Measurements from ENCODE around the gene COMMD6.
"Not testable (repeated sequence)": the region's sequence is repeated elsewhere in the genome, so short reads cannot be mapped to it uniquely, and the experiment has no call there.

The COMMD6 gene

DNA sequence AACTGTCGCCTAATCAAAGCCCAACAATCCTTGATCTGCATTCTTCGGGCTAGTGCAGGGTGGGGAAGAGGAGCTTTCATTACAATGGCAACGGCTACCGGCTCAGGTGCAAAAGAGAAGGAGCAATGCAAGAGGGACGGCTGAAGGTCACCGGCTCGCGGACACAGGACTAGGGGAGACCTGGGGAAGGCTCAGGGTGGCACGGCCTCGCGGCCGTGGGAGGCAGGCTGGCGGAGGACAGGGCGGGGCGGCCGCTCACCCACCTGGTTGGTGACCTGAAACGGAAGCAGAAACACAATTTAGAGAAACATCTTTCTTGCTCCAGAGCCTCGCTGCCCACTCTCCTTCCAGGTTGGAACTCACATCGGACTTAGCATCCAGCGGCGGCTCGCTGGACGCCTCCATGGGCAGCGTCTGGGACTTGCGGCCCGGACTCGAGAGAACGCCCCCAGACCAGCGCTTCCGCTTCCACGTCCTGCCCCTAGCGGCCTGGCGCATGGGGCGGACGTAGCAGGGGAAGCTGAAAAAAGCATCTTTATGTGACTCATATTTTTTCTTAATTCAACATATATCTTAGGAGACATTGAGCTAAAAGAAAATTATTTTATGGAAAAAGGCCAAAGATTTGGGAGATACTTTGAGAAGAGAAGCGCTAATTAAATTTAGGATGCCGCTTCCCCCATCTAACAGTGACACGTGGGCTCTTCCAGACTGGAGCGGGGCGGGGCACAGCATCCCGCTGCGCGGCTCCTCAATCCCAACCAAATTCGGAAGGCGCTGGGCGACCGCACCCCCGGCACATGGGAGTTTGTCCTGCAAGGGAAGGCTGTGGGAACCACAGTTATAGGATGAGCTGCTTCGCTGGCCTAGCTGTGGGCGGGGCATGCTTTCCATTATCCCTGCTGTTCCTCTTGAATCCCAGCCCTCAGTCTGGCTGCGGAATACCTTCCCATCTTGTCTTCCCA, at the start of gene COMMD6:
TSS of gene COMMD6 (minus strand) at position 441 of the 965 bp plus-strand sequence. CDS start at position 405, 36 bp downstream.
- DNase-seq (ENCODE audit: low spot score) = peak; percentile 81

DNA sequence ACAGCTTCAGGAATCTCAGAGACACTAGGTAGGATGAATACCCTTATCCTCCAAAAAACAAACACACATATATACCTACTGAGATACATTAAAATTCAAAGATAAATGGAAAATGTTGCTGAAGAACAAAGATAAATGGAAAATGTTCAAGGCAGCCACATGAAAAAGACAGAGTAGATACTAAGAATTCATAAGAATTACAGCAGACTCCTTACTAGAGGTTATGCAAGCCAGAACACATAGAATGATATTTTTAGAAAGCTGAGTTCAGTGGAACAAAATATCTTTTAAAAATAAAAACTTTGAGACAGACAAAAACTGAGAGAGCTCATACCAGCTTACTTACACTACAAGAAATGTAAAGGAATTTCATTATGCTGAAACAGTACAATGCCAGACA, 47.5 kb upstream of the COMMD6 start:
- no peak for DNase-seq (ENCODE audit: low spot score)

DNA sequence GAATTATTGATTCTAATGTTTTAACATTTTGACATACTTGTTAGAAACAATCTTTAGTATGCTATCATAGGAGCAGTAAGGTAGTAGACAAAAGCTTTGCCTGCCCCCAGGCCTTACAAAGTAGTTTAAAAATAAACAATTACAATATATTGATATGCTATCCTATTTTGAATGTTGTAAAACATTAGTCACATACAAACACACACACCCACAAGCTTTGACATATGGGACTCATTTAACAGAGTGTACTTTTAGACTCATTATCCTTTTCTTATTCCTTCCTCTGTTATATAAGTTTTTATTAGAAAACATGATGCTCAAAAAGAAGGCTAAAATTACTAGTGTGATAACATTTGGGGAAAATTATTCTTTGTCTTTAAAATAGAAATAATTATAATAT, 45.5 kb upstream of the COMMD6 start:
- no peak for DNase-seq (ENCODE audit: low spot score)

DNA sequence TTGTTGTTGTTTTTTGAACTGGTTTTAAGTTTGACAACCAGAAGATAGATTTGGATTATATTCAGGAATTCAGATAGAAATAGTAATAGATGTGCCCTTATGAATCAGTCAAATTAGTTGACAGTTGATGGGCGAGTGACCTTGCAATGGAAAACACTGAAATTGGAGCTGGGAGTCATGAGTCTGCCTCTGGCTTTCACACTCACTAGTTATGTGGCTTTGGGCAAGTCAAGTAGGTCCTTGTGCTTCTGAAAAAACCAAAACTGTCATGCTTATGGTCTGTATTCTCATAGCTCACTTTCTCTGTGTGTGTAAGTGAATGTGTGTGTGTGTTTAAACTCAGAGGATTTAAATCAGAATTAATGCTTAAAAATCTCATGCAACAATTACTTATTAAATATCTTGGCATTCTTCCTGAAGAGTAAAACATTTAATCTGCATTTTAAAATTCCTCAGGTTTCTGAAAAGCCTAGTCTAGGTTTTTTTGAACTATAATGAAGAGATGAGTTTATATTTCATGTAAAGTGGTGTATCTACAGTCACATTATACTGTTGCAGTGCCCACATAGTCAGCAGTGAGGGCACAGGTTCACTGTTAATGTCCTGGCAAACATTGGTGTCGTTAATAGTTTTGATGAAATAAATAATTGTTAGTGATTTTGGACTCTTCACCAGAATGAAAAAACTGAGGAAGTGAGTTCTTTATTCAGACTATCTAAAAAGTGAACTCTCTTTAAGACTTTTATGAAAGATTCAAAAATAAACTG, 44.4 kb upstream of the COMMD6 start:
- DNase-seq (ENCODE audit: low spot score) = no peak

DNA sequence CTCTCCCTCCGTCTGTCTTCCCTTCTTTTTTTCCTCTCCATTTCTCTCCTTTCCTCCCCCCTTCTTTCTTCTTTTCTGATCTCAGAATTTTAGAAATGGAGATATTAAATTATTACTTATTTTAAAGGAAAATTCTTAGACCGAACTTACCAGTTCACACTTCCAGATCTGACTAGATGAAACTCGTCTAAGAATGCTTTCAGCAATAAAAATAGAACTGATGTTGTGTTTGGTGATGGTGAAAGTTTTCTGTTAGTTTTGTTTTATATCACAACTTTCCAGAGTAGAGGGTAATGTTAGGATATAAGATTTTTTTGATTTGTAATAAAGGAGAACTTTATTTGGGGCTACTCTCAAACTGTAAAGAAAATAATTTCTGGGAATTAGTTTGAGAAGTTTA, 41.9 kb upstream of the COMMD6 start:
- no peak for DNase-seq (ENCODE audit: low spot score)

DNA sequence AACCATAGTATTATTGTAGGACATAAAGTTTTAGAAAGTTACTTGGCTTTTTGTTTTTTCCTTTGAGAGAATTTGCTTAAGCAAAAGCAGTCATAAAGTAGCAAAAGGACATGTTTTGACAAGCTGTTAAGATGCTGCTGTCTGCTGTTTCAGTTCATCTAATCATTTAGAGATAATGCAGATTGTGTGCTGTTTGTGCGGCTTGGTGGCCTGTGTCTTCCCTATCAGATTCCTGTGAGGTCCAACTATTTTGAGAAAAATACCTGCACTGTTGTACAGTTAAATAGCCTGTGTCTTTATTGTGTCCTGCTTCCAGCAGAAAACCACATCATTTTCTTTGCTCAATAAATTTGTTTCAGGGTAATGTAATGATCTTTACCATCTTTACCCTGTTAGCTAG, 31.9 kb upstream of the COMMD6 start:
- DNase-seq (ENCODE audit: low spot score) = no peak

DNA sequence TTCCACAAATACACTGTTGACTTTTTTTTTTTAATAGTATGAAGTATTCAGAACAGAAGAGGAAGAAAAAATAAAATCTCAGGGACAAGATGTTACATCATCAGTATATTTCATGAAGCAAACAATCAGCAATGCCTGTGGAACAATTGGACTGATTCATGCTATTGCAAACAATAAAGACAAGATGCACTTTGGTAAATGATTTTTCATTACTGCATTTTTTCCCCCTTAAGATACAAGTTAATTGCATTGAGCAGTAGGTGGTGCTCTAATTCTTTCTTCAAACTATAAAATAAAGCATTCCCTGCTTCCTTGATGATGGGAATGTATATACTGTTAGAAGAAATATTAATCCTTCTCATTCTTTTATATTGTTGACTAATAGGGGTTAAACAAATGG, 29.0 kb upstream of the COMMD6 start:
- no peak for DNase-seq (ENCODE audit: low spot score)

DNA sequence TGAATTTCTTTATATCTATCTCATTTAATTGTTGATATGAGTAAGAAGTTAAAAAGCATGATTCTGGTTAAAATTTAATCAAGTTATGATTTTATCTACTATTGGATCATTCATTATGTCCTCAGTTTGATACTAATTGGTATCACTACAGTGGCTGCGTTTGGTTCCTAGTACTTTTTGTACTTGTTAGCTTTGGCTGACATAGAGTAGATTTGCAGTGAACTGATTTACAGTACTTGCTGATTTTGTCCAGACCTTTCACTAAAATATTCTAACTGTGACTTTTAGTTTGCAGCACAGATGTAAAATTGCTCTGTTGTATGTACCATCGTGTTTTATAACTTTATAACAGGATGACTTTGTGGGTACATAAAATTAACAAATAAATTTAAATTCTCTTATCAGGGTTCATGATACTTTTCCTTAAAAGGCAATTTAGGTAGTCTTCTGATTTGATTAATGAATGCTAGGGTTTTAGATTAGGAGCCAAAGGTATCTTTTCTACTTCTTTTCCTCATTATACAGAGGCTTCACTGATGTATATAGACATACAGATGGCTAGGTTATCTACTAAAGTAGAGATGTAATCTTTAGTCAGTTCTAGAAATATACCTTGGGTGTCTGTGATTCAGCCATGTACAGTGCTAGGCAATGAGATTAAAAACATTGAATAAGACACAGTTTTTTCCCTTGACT, 20.7 kb upstream of the COMMD6 start:
- no peak for DNase-seq (ENCODE audit: low spot score)

DNA sequence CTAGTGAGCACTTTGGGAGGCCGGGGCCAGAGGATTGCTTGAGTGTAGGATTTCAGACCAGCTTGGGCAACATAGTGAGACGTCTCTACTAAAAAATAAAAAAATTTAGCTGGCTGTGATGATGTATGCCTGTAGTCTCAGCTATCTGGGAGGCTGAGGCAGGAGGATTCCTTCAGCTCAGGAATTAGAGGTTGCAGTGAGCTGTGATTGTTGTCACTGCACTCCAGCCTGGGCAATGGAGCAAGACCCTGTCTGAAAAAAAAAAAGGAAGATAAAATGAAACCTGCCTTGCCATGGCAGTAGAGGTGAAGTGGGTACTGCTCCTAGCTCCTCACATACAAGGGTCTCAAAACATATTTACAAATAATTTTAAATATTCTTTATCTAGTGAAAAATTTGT, 19.3 kb upstream of the COMMD6 start:
- no peak for DNase-seq (ENCODE audit: low spot score)

DNA sequence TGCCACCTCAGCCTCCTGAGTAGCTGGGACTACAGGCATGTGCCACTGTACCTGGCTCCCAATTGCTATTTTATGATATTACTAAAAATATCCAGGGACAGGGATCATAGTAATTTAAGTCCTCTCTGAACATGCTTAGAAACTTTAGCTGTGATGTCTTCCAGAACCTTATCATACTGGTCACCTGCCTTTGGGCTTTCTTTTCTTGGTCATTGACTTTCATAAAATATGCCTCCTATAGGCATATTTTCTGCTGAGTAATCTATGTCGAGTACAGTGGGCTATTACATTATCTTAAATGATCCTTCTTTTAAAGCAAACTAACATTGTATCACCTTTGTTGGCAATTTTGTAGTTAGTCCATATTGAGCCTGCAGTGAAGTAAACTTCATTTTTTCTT, 18.2 kb upstream of the COMMD6 start:
- DNase-seq (ENCODE audit: low spot score) = no peak

DNA sequence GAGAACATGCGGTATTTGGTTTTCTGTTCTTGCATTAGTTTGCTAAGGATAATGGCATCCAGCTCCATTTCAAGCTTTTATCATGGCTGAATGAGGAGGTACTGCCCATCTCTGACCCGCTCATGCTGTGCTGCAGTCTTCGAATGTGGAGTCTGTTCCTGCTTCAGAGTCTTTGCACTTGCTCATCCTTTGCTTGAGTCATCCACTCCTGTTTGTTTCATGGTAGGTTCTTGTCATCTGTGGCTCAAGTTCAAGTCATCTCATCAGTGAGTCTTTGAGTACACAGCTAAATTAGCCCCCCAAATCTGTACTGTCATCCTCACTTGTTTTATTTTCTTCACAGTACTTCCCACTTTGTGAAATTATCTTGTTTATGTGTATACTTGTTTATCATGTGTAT, 17.3 kb upstream of the COMMD6 start:
- no peak for DNase-seq (ENCODE audit: low spot score)

DNA sequence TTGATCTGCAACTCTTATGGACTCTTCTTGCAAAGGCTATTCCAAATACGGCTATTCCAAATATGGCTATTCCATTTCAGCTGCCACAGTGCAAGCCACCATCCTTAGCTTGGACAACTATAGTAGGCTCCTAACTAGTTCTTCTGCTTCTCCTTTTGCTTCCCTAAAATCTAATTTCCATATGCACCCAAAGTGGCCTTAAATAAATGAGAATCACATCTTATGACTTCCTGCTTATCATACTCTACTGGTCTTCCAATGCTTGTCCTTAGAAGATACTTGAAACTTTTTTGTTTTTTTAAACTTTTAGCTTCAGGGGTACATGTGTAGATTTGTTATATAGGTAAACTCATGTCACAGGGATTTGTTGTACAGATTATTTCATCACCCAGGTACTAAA, 16.8 kb upstream of the COMMD6 start:
- DNase-seq (ENCODE audit: low spot score) = no peak

DNA sequence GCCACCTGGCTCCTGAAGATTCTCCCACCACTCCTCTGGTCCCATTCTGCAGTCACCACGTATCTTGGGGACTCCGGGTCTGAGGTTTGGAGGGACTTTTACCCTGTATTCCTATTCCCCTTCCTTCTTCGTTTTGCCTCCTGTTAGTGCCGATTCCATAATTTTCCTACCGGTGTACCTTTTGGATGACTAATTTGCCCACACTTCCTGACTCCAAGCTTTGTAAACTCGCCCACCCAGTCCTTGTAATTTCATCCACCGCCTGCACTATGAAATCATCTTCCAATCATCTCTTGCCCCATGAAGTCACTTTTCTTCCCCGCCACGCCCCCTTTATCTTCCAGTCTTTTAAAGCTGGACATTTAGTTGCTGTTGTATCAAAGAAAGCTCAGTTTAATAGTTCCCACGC, 12.5 kb upstream of the COMMD6 start:
- DNase-seq (ENCODE audit: low spot score) = peak; percentile 29

DNA sequence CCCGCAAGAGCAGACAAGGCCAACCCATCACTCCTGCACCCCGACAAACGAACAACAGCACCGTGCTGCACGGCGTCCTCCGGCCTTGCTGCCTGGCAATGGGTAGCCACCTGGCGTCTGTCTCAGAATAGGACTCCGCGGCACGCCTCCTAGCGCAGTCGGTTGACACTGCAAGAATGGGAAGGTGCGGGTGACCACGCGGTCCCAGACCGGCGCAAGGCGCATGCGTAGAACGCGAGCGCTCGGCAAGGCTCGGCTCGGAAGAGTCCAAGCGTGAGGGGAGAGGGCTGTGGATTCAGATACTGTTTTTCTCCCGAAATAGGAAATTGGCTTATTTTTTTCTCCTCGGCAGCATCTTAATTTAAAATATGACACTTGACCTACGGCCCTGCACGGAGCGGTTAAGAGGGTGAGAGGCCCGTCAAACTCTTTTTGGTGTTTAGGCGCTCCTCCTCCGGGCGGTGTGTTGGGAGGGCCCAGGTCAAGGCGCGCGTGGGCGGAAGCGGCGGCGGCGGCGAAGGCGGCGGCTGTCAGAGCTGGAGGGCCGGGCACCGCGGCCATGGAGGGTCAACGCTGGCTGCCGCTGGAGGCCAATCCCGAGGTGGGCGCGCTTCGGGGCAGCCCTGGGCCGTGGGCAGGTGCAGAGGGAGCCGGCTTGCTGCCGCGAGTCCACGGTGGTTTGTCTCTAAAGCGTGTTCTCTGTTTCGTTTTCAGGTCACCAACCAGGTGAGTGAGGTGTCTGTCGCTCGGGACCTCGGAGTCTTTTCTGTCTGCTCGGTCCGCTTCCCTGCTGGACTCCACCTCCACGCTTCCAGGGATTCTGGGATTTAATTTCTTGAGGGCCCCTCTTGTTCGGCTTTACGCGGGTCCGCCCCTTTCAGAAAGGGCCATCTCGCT, 11.9 kb upstream of the COMMD6 start, which contains the start of gene UCHL3:
TSS of gene UCHL3 (plus strand) at position 530 of the 897 bp plus-strand sequence. CDS start at position 560, 30 bp downstream.
- DNase-seq (ENCODE audit: low spot score) = peak; percentile 98

DNA sequence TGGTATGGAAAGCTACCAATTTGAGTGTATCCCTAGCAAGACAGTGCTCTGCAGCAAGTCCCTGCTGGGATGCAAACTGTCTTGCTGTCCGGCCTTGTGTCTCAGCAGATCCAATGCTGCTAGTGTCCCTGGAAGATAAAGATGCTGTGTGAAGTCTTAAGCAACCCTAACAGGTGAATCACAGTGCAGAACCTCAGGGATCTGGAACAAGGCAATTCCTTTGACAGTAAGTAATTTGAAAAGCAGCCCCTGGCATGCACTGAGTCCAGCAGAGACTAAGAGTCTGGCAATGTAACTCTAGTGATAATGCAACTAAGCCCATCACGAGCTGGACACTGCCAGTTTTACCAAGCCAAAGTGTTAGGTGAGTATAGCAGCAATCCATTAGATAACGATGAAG, 10.3 kb upstream of the COMMD6 start:
- no peak for DNase-seq (ENCODE audit: low spot score)

DNA sequence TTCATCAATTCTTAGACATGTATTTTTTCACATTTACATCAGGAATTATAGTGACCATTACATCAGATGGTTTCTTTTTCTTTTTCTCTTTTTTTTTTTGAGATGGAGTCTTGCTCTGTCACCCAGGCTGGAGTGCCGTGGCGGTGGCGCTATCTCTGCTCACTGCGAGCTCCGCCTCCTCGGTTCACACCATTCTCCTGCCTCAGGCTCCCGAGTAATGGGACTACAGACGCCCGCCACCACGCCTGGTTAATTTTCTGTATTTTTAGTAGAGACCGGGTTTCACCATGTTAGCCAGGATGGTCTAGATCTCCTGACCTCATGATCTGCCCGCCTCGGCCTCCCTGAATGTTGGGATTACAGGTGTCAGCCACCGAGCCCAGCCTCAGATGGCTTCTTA, 7.7 kb upstream of the COMMD6 start:
- DNase-seq (ENCODE audit: low spot score) = not testable (repeated sequence)

DNA sequence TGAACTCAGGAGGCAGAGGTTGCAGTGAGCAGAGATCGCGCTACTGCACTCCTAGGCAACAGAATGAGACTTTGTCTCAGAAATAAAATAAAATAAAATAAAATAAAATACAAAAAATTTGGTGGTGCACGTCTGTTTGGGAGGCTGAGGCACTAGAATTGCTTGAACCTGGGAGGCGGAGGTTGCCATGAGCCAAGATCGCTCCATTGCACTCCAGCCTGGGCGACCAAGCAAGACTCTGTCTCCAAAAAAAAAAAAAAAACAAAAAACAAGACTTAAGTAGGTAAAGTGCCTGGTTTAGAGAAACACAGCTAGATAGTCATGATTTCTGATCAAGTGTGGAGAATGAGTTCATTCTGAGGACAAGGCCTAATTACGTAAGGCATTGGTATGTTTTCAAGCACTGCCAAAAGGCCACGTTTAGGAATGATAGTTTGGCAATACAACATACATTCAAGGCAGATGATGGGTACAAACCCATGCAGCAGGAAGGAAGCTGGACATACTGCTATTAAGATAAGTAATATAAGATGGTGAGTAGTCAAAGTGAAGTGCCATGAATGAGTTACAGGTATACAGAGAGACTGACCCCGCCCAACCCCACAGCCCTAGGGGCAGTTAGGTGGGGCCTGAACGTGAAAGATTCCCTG, 7.2 kb upstream of the COMMD6 start:
- DNase-seq (ENCODE audit: low spot score) = no peak

DNA sequence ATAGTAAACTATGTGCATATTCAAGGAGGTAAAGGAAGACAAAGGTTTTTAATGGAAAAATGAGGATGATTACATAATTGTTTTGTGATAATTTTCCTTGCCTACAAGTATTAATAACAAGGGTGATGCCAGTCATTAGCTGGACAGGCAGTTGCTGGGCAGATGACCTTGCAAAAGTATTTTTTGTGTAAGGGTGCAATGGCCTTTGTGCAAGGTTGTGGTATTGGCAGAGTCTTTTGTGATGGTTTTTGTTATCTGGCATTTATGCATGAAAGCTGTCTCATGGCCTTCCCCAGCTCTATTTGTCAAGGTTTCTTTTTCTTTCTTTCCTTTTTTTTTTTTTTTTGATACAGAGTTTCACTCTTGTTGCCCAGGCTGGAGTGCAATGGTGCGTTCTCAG, 4.3 kb upstream of the COMMD6 start:
- DNase-seq (ENCODE audit: low spot score) = no peak

DNA sequence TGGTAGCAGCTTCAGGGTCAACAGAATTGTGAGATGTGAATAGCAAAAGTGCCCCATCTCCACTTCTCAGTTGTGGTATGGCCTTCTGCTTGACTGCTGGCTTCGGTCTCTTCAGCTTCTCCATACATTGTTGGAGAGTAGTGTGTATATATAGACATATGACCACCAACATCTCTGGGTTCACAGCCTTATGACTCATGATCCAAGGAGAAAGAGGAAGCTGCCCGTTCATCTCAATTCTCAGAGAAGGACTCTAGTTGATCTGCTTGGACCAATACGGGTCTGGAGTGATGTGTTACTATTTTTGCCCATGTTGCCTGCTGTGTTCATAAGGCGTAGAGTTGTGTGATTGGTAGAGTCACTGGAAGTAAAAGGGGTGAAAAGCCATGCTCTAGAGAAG, 3.6 kb upstream of the COMMD6 start:
- DNase-seq (ENCODE audit: low spot score) = no peak

DNA sequence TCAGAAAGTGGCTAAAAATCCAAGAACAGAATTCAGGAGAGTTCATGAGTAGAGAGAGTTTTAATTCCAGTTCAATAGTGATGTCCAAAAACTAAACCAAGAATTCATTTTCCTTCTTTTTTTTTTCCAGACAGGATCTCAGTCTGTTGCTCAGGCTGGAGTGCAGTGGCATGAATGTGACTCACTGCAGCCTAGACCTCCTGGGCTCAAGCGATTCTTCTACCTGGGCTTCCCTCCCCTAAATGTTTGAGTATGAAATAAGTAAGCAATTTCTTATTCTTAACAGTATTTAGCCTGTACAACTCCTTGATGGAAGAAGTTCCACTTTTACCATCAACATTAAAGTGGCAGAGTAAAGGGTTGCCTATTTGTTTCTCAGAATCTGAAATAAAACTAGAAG, 3.8 kb downstream of the COMMD6 start:
- no peak for DNase-seq (ENCODE audit: low spot score)

DNA sequence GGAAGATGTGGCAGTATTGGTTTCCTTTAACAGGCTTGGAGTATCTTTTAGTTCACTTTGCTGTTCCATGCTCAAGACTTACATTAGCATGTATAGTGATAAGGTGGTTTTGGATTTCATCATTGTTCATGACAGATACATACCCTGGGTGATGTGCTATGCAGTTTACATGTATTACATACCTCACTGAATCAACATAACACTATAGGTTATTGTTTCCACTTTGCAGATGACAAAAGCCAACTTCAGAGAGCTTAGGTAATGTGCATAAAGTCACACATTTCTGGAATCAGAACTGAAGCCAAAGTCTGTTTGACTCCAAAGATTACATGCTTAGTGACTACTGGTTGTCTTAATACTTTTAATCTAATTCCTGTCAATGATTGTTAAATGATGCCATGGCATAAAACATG, 7.1 kb downstream of the COMMD6 start:
- no peak for DNase-seq (ENCODE audit: low spot score)

Measured in germinal center (tissue), 1 donor.